Measurements from ENCODE around the gene OGDH. TPM values are rescaled to one million over a fixed set of nuclear protein-coding genes. Genes with fewer than 3 reads are reported as not detected.

The OGDH gene
- total RNA-seq, 1 donor from 2014 or later, result 130 TPM

DNA sequence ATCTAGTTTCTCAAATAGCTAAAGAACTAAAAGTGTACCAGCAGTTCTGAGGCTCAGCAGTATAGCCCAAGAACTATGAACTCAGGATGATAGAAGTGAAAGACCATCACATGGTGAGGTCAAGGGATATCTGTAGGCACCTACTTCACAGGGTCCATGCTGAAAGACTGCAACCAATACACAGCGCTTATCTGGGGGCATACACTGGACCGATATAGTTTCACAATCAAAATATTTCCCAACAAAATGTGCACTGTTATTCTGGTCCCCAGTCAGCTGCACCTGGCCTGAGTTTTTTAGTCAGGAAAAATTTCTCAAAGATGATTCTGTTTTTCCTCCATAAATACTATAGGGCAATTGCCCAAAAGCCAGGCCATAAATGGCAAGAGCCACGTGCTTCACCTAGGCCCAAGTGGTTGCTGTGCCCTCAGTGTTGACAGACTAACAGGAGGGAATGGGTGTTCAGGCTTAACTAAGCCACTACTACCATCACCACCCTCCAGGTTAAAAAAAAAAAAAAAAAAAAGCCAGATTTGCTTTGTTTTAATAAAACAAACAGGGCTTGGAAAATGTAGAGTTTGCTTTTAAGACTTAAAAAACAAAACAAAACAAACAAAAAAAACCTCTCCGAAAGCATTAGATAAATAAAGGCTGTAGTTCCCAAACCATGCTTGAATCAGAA, 58.5 kb downstream of the OGDH start:
- intact Hi-C loops (cut with micrococcal nuclease), result no loop called here

DNA sequence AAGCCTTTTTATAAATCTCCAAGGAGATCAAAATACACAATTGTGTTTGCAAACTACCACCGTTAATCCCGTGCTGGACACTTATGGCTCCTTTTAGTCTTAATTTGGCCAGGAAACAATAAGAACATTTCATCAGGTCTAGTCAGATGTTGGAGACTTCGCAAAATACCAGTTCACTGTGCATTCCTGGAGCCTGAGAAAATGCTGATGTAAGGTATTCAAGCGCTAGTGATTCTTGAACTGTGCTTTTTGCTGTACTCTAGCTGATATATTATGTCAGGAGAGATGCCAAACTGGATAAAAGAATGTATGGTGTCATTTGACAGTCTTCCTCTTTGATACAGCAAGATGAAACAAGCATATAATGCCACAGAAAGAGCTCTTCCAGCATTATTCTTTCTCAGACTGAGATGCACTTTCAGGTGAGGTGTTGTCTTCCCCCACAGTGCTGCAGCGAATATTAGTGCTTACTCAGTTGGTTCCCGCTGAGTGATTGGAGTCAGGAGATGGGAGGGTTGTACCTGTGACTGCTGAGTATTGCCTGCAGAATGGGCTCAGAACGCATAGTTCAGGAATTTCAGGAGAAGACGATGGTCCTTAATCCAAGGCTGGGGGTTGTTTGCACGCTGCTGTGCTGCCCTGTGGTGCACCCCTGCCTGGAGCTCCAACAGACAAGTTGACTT, 59.2 kb downstream of the OGDH start:
- intact Hi-C loops (cut with micrococcal nuclease), result no loop called here

- intact Hi-C loops (cut with micrococcal nuclease), result no loop called here
These were observed 60.1 kb downstream of the OGDH start for GRCh38 chr7:44666566-44666965.

DNA sequence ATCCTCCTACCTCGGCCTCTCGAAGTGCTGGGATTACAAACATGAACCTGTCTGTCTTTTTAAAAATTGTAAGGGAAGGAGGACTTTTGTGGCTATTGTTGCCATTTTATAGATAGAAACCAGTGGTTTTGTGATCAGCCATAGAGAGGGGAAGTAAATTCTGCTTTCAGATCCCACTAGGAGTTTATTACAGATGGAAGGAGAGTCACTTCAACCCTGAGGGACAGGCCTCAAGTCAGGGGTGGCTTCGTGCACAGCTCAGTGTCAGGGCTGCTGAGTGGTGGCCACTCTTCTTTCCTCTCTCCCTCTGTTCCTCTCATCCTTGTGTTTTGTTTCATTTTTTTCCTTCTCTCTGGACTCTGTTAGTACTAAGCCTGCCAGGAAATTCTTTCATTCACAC, 60.8 kb downstream of the OGDH start:
- intact Hi-C loops (cut with micrococcal nuclease), result no loop called here

- intact Hi-C loops (cut with micrococcal nuclease), result no loop called here
These were observed 64.6 kb downstream of the OGDH start for GRCh38 chr7:44671069-44671468.

- intact Hi-C loops (cut with micrococcal nuclease), result no loop called here
These were observed 66.9 kb downstream of the OGDH start for GRCh38 chr7:44673324-44673723.

DNA sequence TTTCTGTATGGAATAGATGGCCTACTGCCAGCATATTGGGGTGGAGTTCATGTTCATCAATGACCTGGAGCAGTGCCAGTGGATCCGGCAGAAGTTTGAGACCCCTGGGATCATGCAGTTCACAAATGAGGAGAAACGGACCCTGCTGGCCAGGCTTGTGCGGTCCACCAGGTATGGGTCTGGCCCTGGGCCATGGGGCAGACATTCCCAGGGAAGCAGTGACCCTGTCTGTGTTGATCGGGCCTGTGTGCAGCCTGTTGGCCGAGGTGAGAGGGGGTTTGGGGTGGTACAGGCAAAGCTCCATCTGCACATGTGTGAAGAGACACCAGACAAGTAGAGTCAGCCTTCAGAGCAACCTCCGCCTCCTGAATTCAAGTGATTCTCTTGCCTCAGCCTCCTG, 67.3 kb downstream of the OGDH start:
- intact Hi-C loops (cut with micrococcal nuclease), result no loop called here

DNA sequence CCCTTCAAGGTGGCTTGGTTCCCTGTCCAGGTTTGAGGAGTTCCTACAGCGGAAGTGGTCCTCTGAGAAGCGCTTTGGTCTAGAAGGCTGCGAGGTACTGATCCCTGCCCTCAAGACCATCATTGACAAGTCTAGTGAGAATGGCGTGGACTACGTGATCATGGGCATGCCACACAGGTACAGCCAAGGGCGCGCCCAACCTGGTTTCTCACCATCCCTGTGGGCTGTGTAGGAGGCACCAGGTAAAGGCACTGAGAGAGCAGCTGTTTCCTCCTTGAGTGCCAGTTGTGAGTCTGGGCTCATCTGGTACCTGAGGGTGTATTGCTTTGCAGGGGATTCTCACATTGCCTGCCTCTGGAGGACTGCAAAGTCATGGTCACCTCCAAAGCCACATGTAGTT, 68.0 kb downstream of the OGDH start:
- intact Hi-C loops (cut with micrococcal nuclease), result no loop called here

DNA sequence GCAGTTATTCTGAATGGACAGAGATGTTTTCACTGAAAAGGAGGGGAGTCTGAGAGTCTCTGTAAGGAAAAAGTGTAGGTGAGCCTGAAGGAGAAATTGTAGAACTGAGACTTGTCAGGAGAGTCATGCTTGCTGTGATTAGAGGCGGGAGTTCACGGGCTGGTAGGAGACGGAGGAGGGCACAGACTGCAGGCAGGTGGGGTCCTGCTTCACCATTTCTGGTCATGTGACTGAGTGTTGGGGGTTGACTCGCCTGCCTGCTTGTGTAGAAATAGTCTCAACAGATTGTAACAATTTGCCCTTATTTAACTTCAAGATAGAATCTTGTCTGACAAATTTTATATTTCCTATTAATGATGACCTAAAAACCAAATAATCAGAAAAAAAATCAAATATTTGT, 70.3 kb downstream of the OGDH start:
- intact Hi-C loops (cut with micrococcal nuclease), result no loop called here

- intact Hi-C loops (cut with micrococcal nuclease), result no loop called here
These were observed 71.7 kb downstream of the OGDH start for GRCh38 chr7:44678101-44678470.

GRCh38 chr7:44678471-44679179, 72.2 kb downstream of the OGDH start:
- intact Hi-C loops (cut with micrococcal nuclease), result no loop called here

DNA sequence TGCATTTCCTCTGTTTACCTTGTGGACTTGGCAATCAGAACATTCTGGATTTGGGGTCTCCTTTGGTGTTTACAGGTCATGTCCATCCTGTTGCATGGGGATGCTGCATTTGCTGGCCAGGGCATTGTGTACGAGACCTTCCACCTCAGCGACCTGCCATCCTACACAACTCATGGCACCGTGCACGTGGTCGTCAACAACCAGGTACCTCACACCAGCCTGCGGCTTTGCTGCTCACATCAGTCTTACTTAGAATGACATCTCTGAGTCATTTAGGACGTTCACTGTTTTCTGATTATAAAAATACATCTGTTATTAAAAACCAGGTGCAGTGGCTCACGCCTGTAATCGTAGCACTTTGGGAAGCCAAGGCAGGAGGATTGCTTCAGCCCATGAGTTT, 75.2 kb downstream of the OGDH start:
- intact Hi-C loops (cut with micrococcal nuclease), result no loop called here

DNA sequence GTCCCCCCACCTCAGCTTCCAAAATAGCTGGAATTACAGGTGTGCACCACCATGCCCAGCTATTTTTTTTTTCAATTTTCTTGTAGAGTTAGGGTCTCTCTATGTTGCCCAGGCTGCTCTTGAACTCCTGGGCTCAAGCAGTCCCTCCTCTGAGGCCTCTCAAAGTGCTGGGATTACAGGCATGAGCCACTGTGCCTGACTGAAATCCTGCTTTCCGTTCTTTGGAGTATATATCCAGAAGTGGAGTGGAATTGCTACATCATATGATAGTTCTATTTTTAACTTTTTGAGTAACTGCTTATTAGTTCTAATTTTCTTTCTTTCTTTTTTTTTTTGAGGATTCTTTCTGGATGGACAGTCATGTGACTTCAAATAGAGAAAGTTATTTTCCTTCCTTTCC, 79.3 kb downstream of the OGDH start:
- intact Hi-C loops (cut with micrococcal nuclease), result no loop called here

GRCh38 chr7:44689427-44689826, 83.0 kb downstream of the OGDH start:
- intact Hi-C loops (cut with micrococcal nuclease), result no loop called here

- intact Hi-C loops (cut with micrococcal nuclease), result no loop called here
These were observed 87.3 kb downstream of the OGDH start for GRCh38 chr7:44693641-44694313.

- intact Hi-C loops (cut with micrococcal nuclease), result no loop called here
These were observed 87.9 kb downstream of the OGDH start for GRCh38 chr7:44694326-44694725.

DNA sequence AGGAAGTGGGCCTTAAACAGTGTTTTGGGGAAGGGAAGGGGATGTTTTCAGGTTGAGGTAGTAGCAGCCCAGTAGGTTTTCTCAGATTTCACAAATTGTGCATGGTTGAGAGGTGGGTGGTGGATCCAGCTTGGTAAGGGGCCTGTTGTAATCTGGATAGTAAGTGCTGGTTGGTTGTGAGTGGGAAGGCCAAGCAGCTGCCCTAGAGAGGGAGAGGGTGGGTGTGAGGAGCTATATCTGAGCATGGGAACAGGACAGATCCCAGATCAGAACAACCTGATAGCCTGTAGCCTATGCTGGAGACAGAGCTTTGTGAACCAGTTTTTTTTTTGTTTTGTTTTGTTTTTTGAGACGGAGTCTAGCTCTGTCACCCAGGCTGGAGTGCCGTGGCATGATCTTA, 88.3 kb downstream of the OGDH start:
- intact Hi-C loops (cut with micrococcal nuclease), result no loop called here

- intact Hi-C loops (cut with micrococcal nuclease), result no loop called here
These were observed 89.3 kb downstream of the OGDH start for GRCh38 chr7:44695756-44696155.

DNA sequence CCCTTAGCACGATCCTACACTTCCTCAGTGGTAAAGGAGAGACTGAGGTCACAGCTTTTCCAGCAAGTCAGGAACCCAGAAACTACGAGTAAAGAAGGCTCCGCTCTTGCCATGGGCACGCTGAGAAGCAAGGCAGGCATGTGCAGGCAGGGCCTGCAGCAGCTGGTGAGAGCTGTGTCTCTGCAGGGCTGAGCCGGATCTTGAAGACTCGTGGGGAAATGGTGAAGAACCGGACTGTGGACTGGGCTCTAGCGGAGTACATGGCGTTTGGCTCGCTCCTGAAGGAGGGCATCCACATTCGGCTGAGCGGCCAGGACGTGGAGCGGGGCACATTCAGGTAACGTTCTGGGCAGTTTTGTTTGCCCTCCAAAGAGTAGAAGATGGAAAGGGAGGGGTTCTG, 90.3 kb downstream of the OGDH start:
- intact Hi-C loops (cut with micrococcal nuclease), result no loop called here

DNA sequence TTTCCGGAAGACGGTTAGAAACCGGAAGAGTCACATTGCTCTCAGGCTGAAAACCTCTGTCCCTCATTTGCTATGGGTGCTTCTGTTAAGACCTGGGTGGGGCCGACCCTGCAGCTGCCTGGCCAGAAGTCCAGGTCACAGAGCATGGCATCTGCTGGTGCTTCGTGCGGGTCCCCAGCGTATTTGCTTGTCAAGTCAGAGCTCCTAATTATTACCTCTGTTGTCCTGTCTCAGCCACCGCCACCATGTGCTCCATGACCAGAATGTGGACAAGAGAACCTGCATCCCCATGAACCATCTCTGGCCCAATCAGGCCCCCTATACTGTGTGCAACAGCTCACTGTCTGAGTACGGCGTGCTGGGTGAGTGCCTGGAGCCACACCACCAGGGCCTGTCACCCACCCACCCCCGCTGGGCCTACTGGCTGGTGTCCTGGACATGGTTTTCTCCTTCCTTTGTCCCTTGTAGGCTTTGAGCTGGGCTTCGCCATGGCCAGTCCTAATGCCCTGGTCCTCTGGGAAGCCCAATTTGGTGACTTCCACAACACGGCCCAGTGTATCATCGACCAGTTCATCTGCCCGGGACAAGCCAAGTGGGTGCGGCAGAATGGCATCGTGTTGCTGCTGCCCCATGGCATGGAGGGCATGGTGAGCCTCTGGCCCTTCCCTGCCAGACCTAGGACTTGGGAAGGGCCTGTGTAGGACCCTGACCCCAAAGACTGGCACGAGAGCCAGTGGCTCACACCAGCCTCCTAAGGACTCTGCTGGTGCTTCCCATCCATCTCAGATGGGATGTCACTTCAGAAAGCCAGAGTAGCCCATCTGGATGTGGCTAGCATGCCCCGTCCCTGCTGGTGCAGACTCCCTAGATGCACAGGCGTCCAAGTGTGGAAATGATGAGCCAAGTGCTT, 91.0 kb downstream of the OGDH start:
- intact Hi-C loops (cut with micrococcal nuclease), result no loop called here

GRCh38 chr7:44698046-44698580, 91.7 kb downstream of the OGDH start:
- intact Hi-C loops (cut with micrococcal nuclease), result no loop called here

Data from T-helper 2 cell treated with Interferon-gamma antibody and Interleukin-4, amounts not matched to agents 100 ng/mL and 5 ng/mL, for 36 hours (primary cell).